ENCODE data around the gene BDH1.
"Not testable (repeated sequence)": the region's sequence is repeated elsewhere in the genome, so short reads cannot be mapped to it uniquely, and the experiment has no call there.

DNA sequence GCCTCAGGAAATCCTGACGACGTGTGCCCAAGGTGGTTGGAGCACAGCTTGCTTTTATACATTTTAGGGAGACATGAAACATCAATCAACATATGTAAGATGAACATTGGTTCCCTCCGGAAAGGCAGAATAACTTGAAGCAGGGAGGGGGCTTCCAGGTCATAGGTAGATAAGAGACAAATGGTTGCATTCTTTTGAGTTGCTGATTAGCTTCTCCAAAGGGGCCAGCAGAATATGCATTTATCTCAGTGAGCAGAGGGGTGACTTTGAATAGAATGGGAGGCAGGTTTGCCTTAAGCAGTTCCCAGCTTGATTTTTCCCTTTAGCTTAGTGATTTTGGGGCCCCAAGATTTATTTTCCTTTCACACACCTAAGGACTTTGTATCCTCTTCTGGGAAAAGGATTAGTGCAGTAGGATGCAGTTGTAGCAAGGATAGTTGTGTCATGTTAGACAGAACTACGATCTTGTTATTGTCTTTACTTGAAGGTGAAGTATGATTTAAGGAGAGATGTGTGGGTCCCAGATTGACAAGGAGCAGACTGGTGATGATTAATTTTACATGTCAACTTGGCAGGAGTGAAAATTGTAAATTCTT is 18.7 kb upstream of the BDH1 start:
- TF ChIP-seq, protein P1, sequence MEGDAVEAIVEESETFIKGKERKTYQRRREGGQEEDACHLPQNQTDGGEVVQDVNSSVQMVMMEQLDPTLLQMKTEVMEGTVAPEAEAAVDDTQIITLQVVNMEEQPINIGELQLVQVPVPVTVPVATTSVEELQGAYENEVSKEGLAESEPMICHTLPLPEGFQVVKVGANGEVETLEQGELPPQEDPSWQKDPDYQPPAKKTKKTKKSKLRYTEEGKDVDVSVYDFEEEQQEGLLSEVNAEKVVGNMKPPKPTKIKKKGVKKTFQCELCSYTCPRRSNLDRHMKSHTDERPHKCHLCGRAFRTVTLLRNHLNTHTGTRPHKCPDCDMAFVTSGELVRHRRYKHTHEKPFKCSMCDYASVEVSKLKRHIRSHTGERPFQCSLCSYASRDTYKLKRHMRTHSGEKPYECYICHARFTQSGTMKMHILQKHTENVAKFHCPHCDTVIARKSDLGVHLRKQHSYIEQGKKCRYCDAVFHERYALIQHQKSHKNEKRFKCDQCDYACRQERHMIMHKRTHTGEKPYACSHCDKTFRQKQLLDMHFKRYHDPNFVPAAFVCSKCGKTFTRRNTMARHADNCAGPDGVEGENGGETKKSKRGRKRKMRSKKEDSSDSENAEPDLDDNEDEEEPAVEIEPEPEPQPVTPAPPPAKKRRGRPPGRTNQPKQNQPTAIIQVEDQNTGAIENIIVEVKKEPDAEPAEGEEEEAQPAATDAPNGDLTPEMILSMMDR (conservative IDR thresholded peaks at IDR 0.05; ENCODE audit: low read length) = not testable (repeated sequence)
- not testable (repeated sequence) for TF ChIP-seq EZH2phosphoT487 (IDR thresholded peaks at IDR 0.05; ENCODE audit: borderline replicate concordance)
